K562 (cell line): ENCODE data around the gene ACTR1B. TPM values are rescaled to one million over a fixed set of nuclear protein-coding genes. Genes with fewer than 3 reads are reported as not detected.
"Not testable (repeated sequence)": the region's sequence is repeated elsewhere in the genome, so short reads cannot be mapped to it uniquely, and the experiment has no call there.

ENCODE experiments used
- ATAC-seq: fragments of 200-7000 bp; cut with Tn5 transposase; 3 replicates; pipeline ENCODE4 v1.9.1; 2020; ENCODE audit warnings: moderate library complexity
- BruUV-seq: library from RNA; stranded (reverse); fragments of 400-500 nt; replicated peaks from 2 replicates; lab custom pipeline; 2021; lab: Mats Ljungman, UMichigan
- CTCF ChIA-PET: fragments of 300-600 bp; formaldehyde crosslinking; extraction: SDS; loops from one replicate; lab custom pipeline; 2021; ENCODE audit warnings: low intra/inter-chr PET ratio; lab: Yijun Ruan, JAX
- POLR2A ChIA-PET: fragments of 300-600, 350-650 bp; sonication (Branson Sonifier 250); formaldehyde crosslinking; extraction: SDS; loops from one replicate; lab custom pipeline; 2021; ENCODE audit warnings: antibody characterized with exemption, inconsistent platforms; lab: Yijun Ruan, JAX
- DNase-seq, 4 experiments: peaks; one replicate each; pipeline versions ENCODE4 v3.0.0 to v3.0.0-alpha.2; 2011 to 2018; ENCODE audit warnings: low spot score in 3 of 4, mixed read lengths in 3 of 4; ENCODE audit errors: extremely low read depth in 1 of 4
- FAIRE-seq: peaks from 2 replicates; lab custom pipeline; 2011; peaks lifted over from hg19 to GRCh38; lab: Jason Lieb, UNC
- H2AFZ ChIP-seq: 2 replicates; pipeline ENCODE4 v1.6.0; 2011; ENCODE audit warnings: low read depth, low read length, control low read depth, inconsistent platforms
- H3K27ac ChIP-seq: fragments of 200-600 bp; 3 replicates; pipeline ENCODE4 v1.8.0; 2011; ENCODE audit warnings: low read depth, mild to moderate bottlenecking, control low read depth, inconsistent platforms, low read length, moderate library complexity, mixed read lengths; ENCODE audit errors: extremely low read depth
- H3K27me3 ChIP-seq, 2 experiments: fragments of 300-600 bp in 1 of 2; 2 replicates in 1 of 2; 3 replicates in 1 of 2; pipeline versions ENCODE4 v1.6.0 to v1.8.0; 2011; ENCODE audit warnings: inconsistent platforms in 2 of 2, low read length in 2 of 2, mild to moderate bottlenecking in 1 of 2, mixed read lengths in 1 of 2, moderate library complexity in 1 of 2; ENCODE audit not compliant: control insufficient read depth in 2 of 2, insufficient read depth in 2 of 2
- H3K36me3 ChIP-seq: fragments of 300-600 bp; 3 replicates; pipeline ENCODE4 v1.8.0; 2011; ENCODE audit warnings: mild to moderate bottlenecking, low read length, inconsistent platforms; ENCODE audit not compliant: control insufficient read depth, insufficient read depth
- H3K4me1 ChIP-seq, 2 experiments: fragments of 200-600 bp in 1 of 2; replicated peaks in 1 of 2; 2 replicates in 1 of 2; 3 replicates in 1 of 2; pipeline versions ENCODE4 v1.5.1 to v1.8.0; 2011; ENCODE audit warnings: inconsistent platforms in 2 of 2, low read length in 2 of 2, mild to moderate bottlenecking in 1 of 2, mixed read lengths in 1 of 2, moderate library complexity in 1 of 2; ENCODE audit not compliant: control insufficient read depth in 2 of 2, insufficient read depth in 2 of 2
- H3K4me2 ChIP-seq: 2 replicates; pipeline ENCODE4 v1.6.1; 2011; ENCODE audit warnings: low read length, control low read depth, inconsistent platforms, mixed read lengths; ENCODE audit not compliant: insufficient read depth
- H3K4me3 ChIP-seq: fragments of 200-600 bp; sonication (generic), shearing (Covaris generic); 2 replicates; pipeline ENCODE4 v1.5.1; 2016; ENCODE audit warnings: control low read depth, inconsistent platforms
- H3K79me2 ChIP-seq: fragments of 200-600 bp; 3 replicates; pipeline ENCODE4 v1.8.0; 2011; ENCODE audit warnings: low read length, inconsistent platforms; ENCODE audit not compliant: control insufficient read depth, insufficient read depth
- H3K9ac ChIP-seq, 2 experiments: 2 replicates each; pipeline versions ENCODE4 v1.6.0 to v1.6.1; 2011; ENCODE audit warnings: low read depth in 2 of 2, low read length in 2 of 2, control low read depth in 1 of 2, inconsistent platforms in 1 of 2, mild to moderate bottlenecking in 1 of 2, mixed read lengths in 1 of 2; ENCODE audit not compliant: insufficient read depth in 1 of 2
- H3K9me1 ChIP-seq: one replicate; pipeline ENCODE4 v1.6.0; 2011; ENCODE audit warnings: inconsistent platforms, mild to moderate bottlenecking, low read length, moderate library complexity; ENCODE audit not compliant: control insufficient read depth, insufficient read depth
- H3K9me3 ChIP-seq: replicated peaks from 2 replicates; pipeline ENCODE4 v1.5.1; 2011; ENCODE audit warnings: low read depth, low read length, inconsistent platforms; ENCODE audit not compliant: control insufficient read depth, insufficient read depth
- H4K20me1 ChIP-seq: replicated peaks from 2 replicates; pipeline ENCODE4 v1.6.1; 2011; ENCODE audit warnings: low read length, inconsistent platforms, mixed read lengths; ENCODE audit not compliant: control insufficient read depth, insufficient read depth
- ARID1B ChIP-seq: fragments of 450-650 bp; IDR thresholded peaks from 2 replicates; pipeline ENCODE4 v1.6.1; 2016; ENCODE audit warnings: antibody characterized with exemption, mild to moderate bottlenecking, inconsistent platforms
- BCL6 ChIP-seq: fragments of 250-450 bp; sonication (Bioruptor Pico); IDR thresholded peaks from 2 replicates; pipeline ENCODE4 v1.4.0; 2020
- ETV1 ChIP-seq: fragments of 450-650 bp; conservative IDR thresholded peaks from 2 replicates; pipeline ENCODE4 v1.6.1; 2016; ENCODE audit warnings: missing genetic modification characterization, control low read depth, low read depth, missing compliant biosample characterization
- RFX7 ChIP-seq: fragments of 250-450 bp; sonication (Bioruptor Pico); IDR thresholded peaks from 2 replicates; pipeline ENCODE4 v1.5.1; 2021; ENCODE audit warnings: mild to moderate bottlenecking
- SMARCE1 ChIP-seq: fragments of 450-650 bp; IDR thresholded peaks from 2 replicates; pipeline ENCODE4 v1.7.1; 2016; ENCODE audit warnings: mild to moderate bottlenecking
- SRF ChIP-seq, 2 experiments: fragments of 250-450, 450-650 bp in 1 of 2; sonication (Bioruptor Pico) in 1 of 2; sonication (generic) in 1 of 2; formaldehyde crosslinking; IDR thresholded peaks; 2 replicates each; pipeline versions ENCODE4 v1.5.0 to v1.5.1; 2020 to 2022; ENCODE audit warnings: mild to moderate bottlenecking in 1 of 2, missing genetic modification reagents in 1 of 2
- TAF7 ChIP-seq: fragments of 450-650 bp; IDR thresholded peaks from 2 replicates; pipeline ENCODE4 v1.6.1; 2016; ENCODE audit warnings: missing genetic modification characterization, missing compliant biosample characterization
- TEAD4 ChIP-seq, 2 experiments: sonication (generic) in 1 of 2; formaldehyde crosslinking in 1 of 2; IDR thresholded peaks; 2 replicates each; pipeline versions ENCODE4 v1.6.1 to v1.8.0; 2012 to 2022; ENCODE audit warnings: borderline replicate concordance in 1 of 2, inconsistent platforms in 1 of 2, low read length in 1 of 2, mild to moderate bottlenecking in 1 of 2, missing genetic modification reagents in 1 of 2
- ZNF197 ChIP-seq: fragments of 200-800 bp; sonication (Bioruptor generic); IDR thresholded peaks from 2 replicates; pipeline ENCODE4 v1.6.1; 2016; ENCODE audit warnings: low read depth, missing genetic modification characterization, missing compliant biosample characterization
- ZNF239 ChIP-seq: fragments of 250-450 bp; sonication (Bioruptor Pico); IDR thresholded peaks from 2 replicates; pipeline ENCODE4 v1.4.0; 2020; ENCODE audit warnings: mild to moderate bottlenecking
- ZNF699 ChIP-seq: fragments of 250-450 bp; sonication (Bioruptor Pico); IDR thresholded peaks from 2 replicates; pipeline ENCODE4 v1.8.0; 2021; ENCODE audit warnings: mild to moderate bottlenecking, moderate library complexity; ENCODE audit not compliant: insufficient replicate concordance
- WGBS: fragments of 100-300 bp; shearing (Covaris generic); methylation state at CpG from one replicate; pipeline ENCODE4 v1.1.6; 2016; ENCODE audit warnings: low coverage, mixed read lengths; ENCODE audit not compliant: insufficient coverage; ENCODE audit errors: missing lambda C conversion rate; 5-methylcytosine and 5-hydroxymethylcytosine counted together
- in situ Hi-C: fragments of 300-500 bp; cut with MboI; formaldehyde crosslinking; loops from 4 replicates; pipeline ENCODE4 v1.15.0; 2018; ENCODE audit warnings: inconsistent platforms, mixed read lengths
- intact Hi-C: fragments of 100-400 bp; cut with micrococcal nuclease; formaldehyde crosslinking; loops from 2 replicates; pipeline ENCODE4 v1.14.2; 2022
- polyA plus RNA-seq, 8 experiments: library from polyadenylated mRNA; depleted of rRNA in 4 of 8; stranded (reverse) in 5 of 8; unstranded in 3 of 8; fragments of >200 nt; fragmentation: Nextera tagmentation in 2 of 8; fragmentation: Illumina TruSeq in 1 of 8; extraction: Ambion mirVana in 2 of 8; extraction: Trizol in 1 of 8; gene quantifications; 2 replicates each; pipeline versions ENCODE4 v1.2.1 to v1.2.3, GENCODE V29; 2011 to 2014; ENCODE audit warnings: inconsistent platforms in 1 of 8, missing spikeins in 1 of 8
- total RNA-seq, 7 experiments: library from RNA; depleted of rRNA in 6 of 7; stranded (reverse); fragments of >200 nt in 6 of 7; fragmentation: Illumina TruSeq in 2 of 7; extraction: Trizol in 2 of 7; gene quantifications; 2 replicates each; pipeline versions ENCODE4 v1.2.1 to v1.2.3, GENCODE V29; 2011 to 2021; ENCODE audit warnings: low replicate concordance in 1 of 7
- TF ChIP-seq, protein P1 (sequence below): fragments of 450-650 bp; IDR thresholded peaks from 2 replicates; pipeline ENCODE4 v1.6.1; 2016; ENCODE audit warnings: missing biosample characterization, missing genetic modification characterization
- TF ChIP-seq, protein P2 (sequence below): fragments of 200-800 bp; sonication (Bioruptor generic); IDR thresholded peaks from 2 replicates; pipeline ENCODE4 v1.6.1; 2017; ENCODE audit warnings: missing genetic modification characterization, missing compliant biosample characterization
- TF ChIP-seq, protein P3 (sequence below): fragments of 450-650 bp; IDR thresholded peaks from 2 replicates; pipeline ENCODE4 v1.6.1; 2017; ENCODE audit warnings: antibody characterized with exemption, mild to moderate bottlenecking

ACTR1B gene
- total and polyA plus RNA-seq, 9 of the 15 experiments (the other 6 are each of a cell fraction or from before 2014, with no cell fraction given) = 0.49 to 42.3 (median 22.5) TPM

DNA sequence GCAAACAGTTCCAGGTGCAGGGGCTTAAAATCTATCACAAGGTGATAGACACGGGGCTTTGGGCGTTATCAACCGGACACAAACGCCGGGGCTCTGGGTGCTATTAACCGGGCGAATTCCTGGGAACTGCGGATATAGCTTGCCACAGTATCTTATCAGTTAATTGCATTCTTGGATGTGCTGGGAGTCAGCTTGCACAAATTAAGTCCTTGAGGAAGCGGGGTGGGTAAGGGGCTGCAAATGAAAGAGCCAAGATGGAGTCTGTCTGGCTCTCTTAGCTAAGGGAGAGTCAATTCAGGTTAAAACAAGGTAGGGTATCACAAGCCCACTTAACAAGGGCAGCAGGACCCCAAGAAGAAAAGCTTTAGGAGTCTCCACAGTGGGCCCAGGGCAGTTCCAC is 48.3 kb upstream of the ACTR1B start:
- H2AFZ ChIP-seq; H3K27me3 ChIP-seq; FAIRE-seq; H4K20me1 ChIP-seq; H3K4me3 ChIP-seq; in situ Hi-C loops; BruUV-seq; intact Hi-C loops; H3K27ac ChIP-seq; H3K36me3 ChIP-seq; H3K9me1 ChIP-seq; POLR2A ChIA-PET; H3K79me2 ChIP-seq; ATAC-seq; H3K4me2 ChIP-seq; H3K9me3 ChIP-seq; CTCF ChIA-PET; TF ChIP-seq TEAD4 (CRISPR knock-in tag; IDR thresholded peaks at IDR 0.05; ENCODE audit: borderline replicate concordance): not testable (repeated sequence)
- DNase-seq = peak in 1 of 4 experiments; percentile 51
- peaks cover 24 to 47% of the 10 kb centered on the region in 2 experiments for H3K4me1 ChIP-seq
- H3K9ac ChIP-seq = peak overlapping the region in 1 of 2 experiments; percentile 78; a peak in 2 of 4 replicates
- 0% methylated on average over 9 of the region's 9 CpGs for WGBS
- TF ChIP-seq ARID1B (peak; percentile 88), ETV1 (tag) (peak; percentile 64; the same call in 1 of the 2 replicates), BCL6 (peak; percentile 66; the same call in 1 of the 2 replicates), SMARCE1 (peak; percentile 60), TEAD4 (IDR thresholded peaks at IDR 0.05; ENCODE audit: low read length) (peak; percentile 69), RFX7 (CRISPR knock-in tag) (peak; percentile 43; the same call in 1 of the 2 replicates), SRF (CRISPR knock-in tag; IDR thresholded peaks at IDR 0.05) (0 out of 4 replicates have a peak, but pooled peaks of 1 of the 2 experiments have one; percentile 30), ZNF239 (CRISPR knock-in tag) (peak; percentile 88), TAF7 (tag) (peak; percentile 65), ZNF197 (CRISPR knock-in tag) (peak; percentile 85), ZNF699 (CRISPR knock-in tag) (peak; percentile 80)
- TF ChIP-seq, protein P1, sequence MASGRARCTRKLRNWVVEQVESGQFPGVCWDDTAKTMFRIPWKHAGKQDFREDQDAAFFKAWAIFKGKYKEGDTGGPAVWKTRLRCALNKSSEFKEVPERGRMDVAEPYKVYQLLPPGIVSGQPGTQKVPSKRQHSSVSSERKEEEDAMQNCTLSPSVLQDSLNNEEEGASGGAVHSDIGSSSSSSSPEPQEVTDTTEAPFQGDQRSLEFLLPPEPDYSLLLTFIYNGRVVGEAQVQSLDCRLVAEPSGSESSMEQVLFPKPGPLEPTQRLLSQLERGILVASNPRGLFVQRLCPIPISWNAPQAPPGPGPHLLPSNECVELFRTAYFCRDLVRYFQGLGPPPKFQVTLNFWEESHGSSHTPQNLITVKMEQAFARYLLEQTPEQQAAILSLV (tag) = peak; percentile 61; the same call in 1 of the 2 replicates
- TF ChIP-seq, protein P2, sequence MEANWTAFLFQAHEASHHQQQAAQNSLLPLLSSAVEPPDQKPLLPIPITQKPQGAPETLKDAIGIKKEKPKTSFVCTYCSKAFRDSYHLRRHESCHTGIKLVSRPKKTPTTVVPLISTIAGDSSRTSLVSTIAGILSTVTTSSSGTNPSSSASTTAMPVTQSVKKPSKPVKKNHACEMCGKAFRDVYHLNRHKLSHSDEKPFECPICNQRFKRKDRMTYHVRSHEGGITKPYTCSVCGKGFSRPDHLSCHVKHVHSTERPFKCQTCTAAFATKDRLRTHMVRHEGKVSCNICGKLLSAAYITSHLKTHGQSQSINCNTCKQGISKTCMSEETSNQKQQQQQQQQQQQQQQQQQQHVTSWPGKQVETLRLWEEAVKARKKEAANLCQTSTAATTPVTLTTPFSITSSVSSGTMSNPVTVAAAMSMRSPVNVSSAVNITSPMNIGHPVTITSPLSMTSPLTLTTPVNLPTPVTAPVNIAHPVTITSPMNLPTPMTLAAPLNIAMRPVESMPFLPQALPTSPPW (CRISPR knock-in tag) = 0 out of 2 replicates have a peak, but pooled peaks have one; percentile 14
- TF ChIP-seq, protein P3, sequence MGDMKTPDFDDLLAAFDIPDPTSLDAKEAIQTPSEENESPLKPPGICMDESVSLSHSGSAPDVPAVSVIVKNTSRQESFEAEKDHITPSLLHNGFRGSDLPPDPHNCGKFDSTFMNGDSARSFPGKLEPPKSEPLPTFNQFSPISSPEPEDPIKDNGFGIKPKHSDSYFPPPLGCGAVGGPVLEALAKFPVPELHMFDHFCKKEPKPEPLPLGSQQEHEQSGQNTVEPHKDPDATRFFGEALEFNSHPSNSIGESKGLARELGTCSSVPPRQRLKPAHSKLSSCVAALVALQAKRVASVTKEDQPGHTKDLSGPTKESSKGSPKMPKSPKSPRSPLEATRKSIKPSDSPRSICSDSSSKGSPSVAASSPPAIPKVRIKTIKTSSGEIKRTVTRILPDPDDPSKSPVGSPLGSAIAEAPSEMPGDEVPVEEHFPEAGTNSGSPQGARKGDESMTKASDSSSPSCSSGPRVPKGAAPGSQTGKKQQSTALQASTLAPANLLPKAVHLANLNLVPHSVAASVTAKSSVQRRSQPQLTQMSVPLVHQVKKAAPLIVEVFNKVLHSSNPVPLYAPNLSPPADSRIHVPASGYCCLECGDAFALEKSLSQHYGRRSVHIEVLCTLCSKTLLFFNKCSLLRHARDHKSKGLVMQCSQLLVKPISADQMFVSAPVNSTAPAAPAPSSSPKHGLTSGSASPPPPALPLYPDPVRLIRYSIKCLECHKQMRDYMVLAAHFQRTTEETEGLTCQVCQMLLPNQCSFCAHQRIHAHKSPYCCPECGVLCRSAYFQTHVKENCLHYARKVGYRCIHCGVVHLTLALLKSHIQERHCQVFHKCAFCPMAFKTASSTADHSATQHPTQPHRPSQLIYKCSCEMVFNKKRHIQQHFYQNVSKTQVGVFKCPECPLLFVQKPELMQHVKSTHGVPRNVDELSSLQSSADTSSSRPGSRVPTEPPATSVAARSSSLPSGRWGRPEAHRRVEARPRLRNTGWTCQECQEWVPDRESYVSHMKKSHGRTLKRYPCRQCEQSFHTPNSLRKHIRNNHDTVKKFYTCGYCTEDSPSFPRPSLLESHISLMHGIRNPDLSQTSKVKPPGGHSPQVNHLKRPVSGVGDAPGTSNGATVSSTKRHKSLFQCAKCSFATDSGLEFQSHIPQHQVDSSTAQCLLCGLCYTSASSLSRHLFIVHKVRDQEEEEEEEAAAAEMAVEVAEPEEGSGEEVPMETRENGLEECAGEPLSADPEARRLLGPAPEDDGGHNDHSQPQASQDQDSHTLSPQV = peak; percentile 97
